ENCODE data around the gene SLF2. TPM values are rescaled to one million over a fixed set of nuclear protein-coding genes. Genes with fewer than 3 reads are reported as not detected.
A peak's percentile ranks its signal among the peaks of the same experiment; 100 is the strongest.

SLF2 gene
- 9.8 TPM for polyA plus RNA-seq (2012; ENCODE audit: insufficient read length, low read depth)

DNA sequence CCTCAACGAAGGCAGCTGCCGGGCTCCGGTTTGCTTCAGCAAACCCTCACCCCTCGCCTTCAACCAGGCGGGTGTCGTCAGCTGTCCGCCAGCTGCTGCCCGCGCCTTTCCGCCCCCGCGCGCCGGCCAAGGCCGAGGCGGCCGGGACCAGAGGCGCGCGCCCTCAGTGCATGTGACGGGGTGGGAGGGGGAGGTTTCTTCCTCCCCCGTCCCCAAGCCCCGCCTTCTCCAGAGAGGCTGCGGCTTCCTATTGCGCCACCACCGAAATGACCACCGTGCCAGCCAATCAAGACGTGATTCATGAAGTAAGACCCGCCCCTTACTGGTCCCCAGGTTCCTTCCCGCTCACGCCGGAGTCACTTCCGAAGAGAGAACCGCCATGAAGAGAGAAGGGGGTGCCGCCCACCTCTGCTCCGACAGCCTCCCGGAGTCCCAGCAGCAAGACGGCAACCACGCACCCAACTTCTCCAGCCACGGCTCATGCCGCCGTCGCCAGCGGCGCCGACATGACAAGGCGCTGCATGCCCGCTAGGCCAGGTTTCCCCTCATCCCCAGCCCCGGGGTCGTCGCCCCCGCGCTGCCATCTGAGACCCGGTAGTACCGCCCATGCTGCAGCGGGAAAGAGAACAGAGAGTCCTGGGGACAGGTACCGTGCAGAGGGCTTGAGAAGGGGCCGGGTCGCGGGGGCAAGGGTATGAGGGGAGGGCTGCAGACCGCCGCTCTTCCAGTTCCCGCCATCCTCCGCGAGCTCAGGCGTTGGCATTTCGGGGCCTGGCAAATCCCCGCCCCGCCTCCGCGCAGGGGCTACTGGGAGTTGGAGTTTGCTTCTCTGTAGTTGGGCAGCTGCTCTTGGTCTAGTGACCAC, at the start of gene SLF2:
TSS of gene SLF2 (plus strand) at position 359 of the 865 bp plus-strand sequence. CDS start at position 507, 148 bp downstream.
- no peak for TF ChIP-seq TAF1 (IDR thresholded peaks at IDR 0.05; ENCODE audit: borderline replicate concordance, insufficient read depth, low read length)
- TF ChIP-seq POLR2AphosphoS5 (IDR thresholded peaks at IDR 0.05; ENCODE audit: low read depth, low read length): peak; percentile 53
- 0 out of 2 replicates have a peak, but pooled peaks have one; percentile 15 for TF ChIP-seq SIN3A (IDR thresholded peaks at IDR 0.05; ENCODE audit: borderline replicate concordance, insufficient read depth, low read length)
- TF ChIP-seq FOXP2 (optimal IDR thresholded peaks at IDR 0.05; ENCODE audit: borderline replicate concordance, extremely low read depth, extremely low read length, insufficient read depth): peak; percentile 80
- TF ChIP-seq REST (IDR thresholded peaks at IDR 0.05; ENCODE audit: insufficient read depth in 1 of 2, low read depth in 2 of 2, low read length in 2 of 2): no peak

DNA sequence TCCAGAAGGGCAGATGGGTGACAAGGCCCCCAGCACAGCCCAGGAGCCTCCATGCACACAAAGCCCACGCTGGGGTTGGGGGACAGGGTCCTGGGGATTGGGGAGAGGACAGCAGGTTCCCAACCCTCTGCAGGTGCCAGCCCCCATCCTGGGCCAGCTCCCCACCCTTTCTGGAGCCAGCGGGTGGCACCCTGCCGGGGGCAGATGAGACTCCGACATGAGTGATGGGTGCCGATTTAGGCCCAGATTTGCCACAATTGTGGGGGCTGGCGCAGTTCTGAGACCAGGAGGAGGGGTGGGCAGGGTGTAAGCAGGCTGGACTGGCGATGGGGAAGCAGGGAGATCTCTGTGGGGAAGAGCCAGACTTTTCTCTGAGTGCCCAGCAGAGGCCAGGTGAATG, 49.3 kb upstream of the SLF2 start:
- TF ChIP-seq POLR2AphosphoS5 (IDR thresholded peaks at IDR 0.05; ENCODE audit: low read depth, low read length): no peak
- no peak for TF ChIP-seq SIN3A (IDR thresholded peaks at IDR 0.05; ENCODE audit: borderline replicate concordance, insufficient read depth, low read length)
- TF ChIP-seq FOXP2 (optimal IDR thresholded peaks at IDR 0.05; ENCODE audit: borderline replicate concordance, extremely low read depth, extremely low read length, insufficient read depth): no peak
- TF ChIP-seq TAF1 (IDR thresholded peaks at IDR 0.05; ENCODE audit: borderline replicate concordance, insufficient read depth, low read length): no peak
- TF ChIP-seq REST (IDR thresholded peaks at IDR 0.05; ENCODE audit: insufficient read depth in 1 of 2, low read depth in 2 of 2, low read length in 2 of 2): no peak

DNA sequence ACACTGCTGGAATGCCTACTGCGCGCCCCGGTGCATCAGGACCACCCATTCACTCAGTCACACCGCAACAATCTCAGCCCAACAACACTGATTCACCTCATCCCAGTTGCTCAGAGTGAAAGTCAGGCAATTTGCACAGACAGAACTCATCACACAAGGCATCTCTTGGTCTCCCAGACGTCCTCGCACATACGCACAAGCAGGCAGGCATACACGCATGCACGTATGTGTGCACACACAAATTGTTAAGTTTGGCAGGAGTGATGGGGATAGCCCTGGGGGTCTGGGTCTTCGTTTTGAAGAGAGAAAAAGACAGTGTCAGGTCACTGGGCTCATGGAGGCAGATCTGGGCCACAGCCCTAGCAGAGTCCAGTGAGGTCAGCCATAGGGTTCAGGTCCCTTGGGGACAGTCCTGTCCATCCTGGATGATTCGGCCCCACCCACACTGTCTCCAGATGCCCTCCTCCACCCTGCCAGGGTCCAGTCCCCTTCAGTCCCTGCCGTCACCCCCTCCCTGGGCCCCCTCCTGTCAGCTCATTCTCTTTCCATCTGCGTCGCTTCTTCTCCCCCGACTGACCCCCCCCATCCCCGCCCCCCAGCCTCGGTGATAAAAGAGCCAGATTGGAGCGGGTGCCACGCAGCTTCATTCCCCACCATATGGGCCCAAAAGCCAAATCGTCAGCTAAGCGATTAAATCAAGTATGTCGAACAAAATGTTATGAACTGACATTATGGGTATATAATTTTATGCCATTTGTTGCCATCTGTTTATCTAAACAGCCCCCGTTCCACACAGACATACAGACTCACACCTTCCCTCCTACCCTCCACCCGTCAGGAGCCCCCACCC, 48.5 kb upstream of the SLF2 start:
- no peak for TF ChIP-seq FOXP2 (optimal IDR thresholded peaks at IDR 0.05; ENCODE audit: borderline replicate concordance, extremely low read depth, extremely low read length, insufficient read depth)
- TF ChIP-seq SIN3A (IDR thresholded peaks at IDR 0.05; ENCODE audit: borderline replicate concordance, insufficient read depth, low read length): no peak
- no peak for TF ChIP-seq POLR2AphosphoS5 (IDR thresholded peaks at IDR 0.05; ENCODE audit: low read depth, low read length)
- no peak for TF ChIP-seq REST (IDR thresholded peaks at IDR 0.05; ENCODE audit: insufficient read depth in 1 of 2, low read depth in 2 of 2, low read length in 2 of 2)
- TF ChIP-seq TAF1 (IDR thresholded peaks at IDR 0.05; ENCODE audit: borderline replicate concordance, insufficient read depth, low read length): no peak

DNA sequence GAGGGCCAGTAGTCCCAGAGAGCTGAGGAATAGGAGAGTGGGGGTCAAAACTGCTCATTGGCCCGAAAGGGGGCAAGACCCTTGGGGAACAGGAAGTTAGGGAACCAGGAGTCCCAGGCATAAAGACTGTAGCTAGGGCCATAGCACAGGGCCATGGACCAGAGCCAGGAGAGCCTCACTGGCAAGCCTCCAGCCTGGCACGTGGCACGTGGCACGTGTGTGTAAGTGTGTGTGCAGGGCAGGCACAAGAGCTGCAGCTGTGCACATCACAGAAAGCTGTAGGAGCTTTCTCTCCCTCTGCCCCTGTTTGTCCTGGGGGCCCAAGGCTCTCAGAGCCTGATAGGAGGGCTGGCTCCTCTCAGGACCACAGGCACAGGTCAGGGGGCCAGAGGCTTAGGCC, 47.8 kb upstream of the SLF2 start:
- no peak for TF ChIP-seq TAF1 (IDR thresholded peaks at IDR 0.05; ENCODE audit: borderline replicate concordance, insufficient read depth, low read length)
- TF ChIP-seq POLR2AphosphoS5 (IDR thresholded peaks at IDR 0.05; ENCODE audit: low read depth, low read length): no peak
- no peak for TF ChIP-seq SIN3A (IDR thresholded peaks at IDR 0.05; ENCODE audit: borderline replicate concordance, insufficient read depth, low read length)

DNA sequence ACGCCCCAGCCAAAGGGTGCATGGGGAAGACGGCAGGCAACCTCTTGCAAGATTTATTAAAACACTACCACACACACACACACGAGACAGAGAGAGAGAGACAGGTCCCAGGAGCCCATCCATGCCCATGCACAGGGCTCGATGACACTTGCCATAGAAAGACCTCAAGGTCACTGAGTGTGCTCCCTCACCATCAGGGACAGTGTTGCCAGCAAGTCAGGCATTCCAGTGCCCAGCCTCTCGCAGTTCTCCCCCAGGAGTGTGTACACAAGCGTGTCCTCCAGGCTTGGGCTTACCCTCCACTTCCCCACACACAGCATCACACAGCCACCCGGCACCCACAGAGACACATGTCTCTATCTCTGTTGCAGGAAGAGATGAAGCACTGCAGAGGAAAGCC, 46.8 kb upstream of the SLF2 start:
- no peak for TF ChIP-seq TAF1 (IDR thresholded peaks at IDR 0.05; ENCODE audit: borderline replicate concordance, insufficient read depth, low read length)
- no peak for TF ChIP-seq FOXP2 (optimal IDR thresholded peaks at IDR 0.05; ENCODE audit: borderline replicate concordance, extremely low read depth, extremely low read length, insufficient read depth)
- no peak for TF ChIP-seq SIN3A (IDR thresholded peaks at IDR 0.05; ENCODE audit: borderline replicate concordance, insufficient read depth, low read length)
- TF ChIP-seq POLR2AphosphoS5 (IDR thresholded peaks at IDR 0.05; ENCODE audit: low read depth, low read length): no peak
- TF ChIP-seq REST (IDR thresholded peaks at IDR 0.05; ENCODE audit: insufficient read depth in 1 of 2, low read depth in 2 of 2, low read length in 2 of 2): no peak
